DMS 273 treated with DMSO at 0.1 percent for 48 hours (cell line): Measurements from ENCODE around the gene CEP78.
"Not testable (repeated sequence)": the region's sequence is repeated elsewhere in the genome, so short reads cannot be mapped to it uniquely, and the experiment has no call there.

ENCODE experiments used
- DNase-seq: peaks from one replicate; lab custom pipeline; 2025; lab: John Stamatoyannopoulos, UW

The CEP78 gene

GRCh38 chr9:78235762-78236550 lies at the start of gene CEP78:
Gene CEP78 (plus strand): TSS chr9:78236075. CDS start chr9:78236351, 276 bp downstream.
- peak; percentile 63 for DNase-seq

DNA sequence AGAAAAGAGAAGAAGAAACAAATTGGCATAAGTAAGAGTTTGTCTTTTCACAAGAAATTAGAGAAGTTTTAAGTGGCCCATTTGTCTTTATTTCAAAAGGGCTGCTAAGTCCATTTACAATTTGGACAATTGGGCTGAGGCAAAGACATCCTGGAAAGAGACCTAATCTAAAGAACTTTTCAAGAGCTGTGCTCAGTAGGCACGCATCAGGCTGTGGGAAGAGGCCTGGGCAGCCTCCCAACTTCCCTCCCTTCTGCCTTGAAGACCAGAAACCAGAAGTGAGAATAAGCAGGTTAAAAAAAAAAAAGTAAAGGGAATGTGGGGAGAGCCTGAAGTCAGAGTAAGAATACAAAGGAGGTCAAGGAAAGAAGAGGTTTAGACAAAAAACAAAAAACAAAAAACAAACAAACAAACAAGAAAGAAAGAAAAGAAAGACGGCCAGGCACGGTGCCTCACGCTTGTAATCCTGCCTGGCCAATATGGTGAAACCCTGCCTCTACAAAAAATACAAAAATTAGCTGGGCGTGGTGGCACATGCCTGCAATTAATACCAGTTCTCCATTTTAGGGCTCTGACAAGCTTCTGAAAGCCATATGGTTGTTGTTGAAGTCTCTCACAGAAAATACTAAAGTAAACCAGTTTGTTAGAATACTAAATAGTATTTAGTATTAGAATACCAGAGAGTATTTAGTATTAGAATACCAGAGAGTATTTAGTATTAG lies 48.0 kb upstream of the CEP78 start:
- DNase-seq = peak; percentile 6

- DNase-seq = no peak
These were observed 47.3 kb upstream of the CEP78 start for GRCh38 chr9:78188594-78188993.

DNA sequence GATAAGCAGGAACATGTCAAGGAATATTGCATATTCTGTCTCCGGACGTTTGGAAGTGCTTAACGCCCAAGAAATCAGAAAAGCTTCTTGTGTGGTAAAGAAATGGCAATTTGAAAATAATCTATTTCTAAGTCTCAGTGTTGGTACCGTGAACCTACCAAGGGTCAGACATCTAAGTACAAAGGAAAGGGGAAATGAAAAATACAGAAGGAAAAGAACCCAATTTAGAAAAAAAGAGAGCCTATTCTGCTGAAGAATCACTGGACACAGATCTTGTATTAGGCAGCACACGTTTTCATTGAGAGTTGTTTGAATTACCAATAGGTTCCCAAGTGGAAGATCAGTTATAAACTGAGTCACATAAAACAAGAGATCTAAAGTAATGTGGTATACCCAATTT lies 46.9 kb upstream of the CEP78 start:
- DNase-seq = no peak

DNA sequence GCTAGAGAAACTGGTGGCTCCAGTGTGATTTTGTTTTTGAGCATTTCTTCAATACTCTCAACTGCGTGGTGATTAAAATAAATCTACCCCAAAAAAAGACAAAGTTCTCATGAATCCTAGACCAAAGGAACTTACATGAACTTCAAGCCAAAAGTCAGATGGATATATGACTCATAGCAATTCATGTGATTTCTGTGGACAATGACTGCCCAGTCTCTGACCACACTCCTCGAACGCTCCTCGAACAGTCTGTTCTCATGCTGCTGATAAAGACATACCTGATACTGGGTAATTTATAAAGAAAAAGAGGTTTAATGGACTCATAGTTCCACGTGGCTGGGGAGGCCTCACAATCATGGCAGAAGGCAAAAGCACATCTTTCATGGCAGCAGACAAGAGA lies 46.4 kb upstream of the CEP78 start:
- no peak for DNase-seq

GRCh38 chr9:78191931-78192330 lies 43.9 kb upstream of the CEP78 start:
- no peak for DNase-seq

- no peak for DNase-seq
These were observed 39.6 kb upstream of the CEP78 start for GRCh38 chr9:78196258-78196657.

DNA sequence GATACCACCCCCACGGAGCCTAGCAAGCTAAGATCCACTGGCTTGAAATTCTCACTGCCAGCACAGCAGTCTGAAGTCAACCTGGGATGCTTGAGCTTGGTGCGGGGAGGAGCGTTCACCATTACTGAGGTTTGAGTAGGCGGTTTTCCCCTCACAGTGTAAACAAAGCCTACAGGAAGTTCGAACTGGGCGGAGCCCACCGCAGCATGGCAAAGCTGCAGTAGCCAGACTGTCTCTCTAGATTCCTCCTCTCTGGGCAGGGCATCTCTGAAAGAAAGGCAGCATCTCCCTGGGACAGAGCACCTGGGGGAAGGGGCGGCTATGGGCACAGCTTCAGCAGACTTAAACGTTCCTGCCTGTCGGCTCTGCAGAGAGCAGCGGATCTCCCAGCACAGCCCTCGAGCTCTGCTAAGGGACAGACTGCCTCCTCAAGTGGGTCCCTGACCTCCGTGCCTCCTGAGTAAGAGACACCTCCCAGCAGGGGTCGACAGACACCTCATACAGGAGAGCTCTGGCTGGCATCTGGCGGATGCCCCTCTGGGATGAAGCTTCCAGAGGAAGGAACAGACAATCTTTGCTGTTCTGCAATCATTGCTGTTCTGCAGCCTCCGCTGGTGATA lies 34.6 kb upstream of the CEP78 start:
- not testable (repeated sequence) for DNase-seq

DNA sequence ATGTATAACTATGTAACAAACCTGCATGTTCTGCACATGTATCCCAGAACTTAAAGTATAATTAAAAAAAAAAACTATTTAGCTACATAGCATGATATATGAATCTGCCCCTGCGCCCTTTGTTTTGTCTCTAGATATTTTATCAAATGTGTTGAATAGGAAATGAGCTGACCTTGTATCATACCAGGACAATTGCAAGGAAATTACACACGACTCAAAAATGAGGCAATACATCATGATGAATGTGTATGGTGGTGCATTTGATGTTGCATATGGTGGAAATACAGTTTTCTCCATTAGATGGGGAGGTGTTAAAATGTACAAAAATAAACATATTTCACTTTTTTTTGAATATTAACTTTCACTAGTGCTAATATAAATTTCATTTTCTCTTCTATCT lies 28.6 kb upstream of the CEP78 start:
- no peak for DNase-seq

DNA sequence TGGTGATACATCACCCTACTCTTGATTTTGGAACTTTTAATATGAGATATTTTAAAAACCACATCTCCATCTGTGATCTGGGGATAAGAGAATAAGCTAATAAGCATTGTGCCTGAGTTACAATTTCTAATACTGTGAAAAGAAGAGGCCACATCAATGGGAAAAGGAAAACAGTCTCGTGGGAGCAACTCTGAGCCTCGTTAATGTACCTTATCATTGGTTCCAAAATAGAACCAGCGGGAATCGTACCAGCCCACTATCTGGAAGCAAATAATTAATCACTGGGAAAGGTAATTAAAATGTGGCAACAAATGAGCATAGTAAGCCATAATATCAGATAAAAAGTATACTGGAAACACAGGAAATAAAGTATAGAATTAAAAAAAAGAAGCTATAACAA lies 28.0 kb upstream of the CEP78 start:
- DNase-seq = no peak

DNA sequence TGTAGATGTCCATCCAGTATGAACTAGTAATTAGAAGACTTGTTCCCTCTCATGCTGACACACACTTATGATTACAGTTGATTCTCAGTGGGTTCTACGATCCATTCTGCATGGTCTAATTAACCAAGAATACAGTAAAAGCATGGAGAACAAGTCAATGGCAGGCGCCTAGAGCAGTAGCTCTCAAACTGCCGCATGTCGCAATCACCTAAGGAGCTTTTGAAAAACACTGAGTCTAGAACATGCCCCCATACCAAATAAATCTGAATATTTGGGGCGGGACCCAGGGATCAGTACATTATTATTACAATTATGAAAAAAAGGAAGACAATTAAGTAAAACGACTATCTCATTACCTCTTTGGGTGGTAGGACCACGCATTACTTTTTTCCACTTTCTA lies 26.7 kb upstream of the CEP78 start:
- DNase-seq = no peak

GRCh38 chr9:78210841-78211301 lies 25.0 kb upstream of the CEP78 start:
- DNase-seq = no peak

DNA sequence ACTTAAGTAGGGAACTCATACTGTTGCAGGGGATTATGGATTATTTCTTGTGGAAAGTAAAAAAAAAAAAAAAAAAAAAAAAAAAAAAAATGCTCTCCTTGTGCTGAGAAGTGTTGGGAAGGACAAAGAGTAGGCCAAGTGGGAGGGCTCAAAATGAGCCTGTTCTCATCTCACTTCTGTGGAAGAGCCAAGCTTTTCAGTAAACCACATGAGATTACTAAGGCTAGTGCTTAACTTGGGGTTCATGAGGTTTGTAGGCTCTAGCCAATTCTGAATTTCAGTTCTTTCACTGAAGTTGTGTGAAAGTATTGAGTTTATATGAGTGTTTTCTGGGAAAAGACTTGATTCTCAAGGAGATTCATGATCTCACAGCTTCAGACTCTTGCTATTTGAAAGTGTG lies 23.0 kb upstream of the CEP78 start:
- DNase-seq = no peak

DNA sequence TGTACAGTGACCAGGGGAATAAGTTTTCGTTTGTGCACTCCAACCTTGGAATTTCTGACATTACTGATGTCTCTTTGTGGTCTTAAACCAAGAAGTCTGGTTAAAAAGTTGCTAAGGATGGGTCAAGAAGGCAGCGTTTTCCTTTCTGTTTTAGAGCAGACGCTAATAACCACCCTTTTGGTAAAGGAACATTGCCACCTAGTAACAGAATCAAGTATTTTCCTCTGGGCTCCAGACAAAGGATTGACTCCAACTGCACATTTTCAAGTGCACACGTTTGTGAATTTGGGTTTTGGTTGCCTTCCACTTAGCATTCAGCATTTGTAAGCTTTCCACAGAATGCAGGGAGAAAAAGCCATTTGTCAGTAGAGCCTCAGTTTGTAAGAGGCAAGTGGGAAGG lies 22.2 kb upstream of the CEP78 start:
- DNase-seq = no peak

DNA sequence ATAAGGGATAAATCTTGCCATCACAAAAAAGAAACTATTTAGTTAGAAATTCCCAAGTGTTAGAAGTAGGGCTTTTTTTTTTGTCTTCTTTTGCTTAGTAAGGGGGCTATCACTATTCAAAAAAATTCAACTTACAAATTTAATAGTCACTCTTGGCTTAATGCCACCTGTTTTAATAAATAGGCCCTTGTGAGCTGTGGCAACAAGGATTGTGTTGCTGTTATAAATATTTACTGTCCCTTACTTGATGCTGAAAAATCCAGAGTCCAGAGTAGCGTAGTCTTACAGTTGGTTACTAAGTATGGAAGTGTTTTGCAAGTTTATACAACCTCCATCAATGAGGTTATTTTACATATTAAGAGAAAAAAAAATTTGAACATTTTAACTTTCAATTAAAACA lies 21.4 kb upstream of the CEP78 start:
- no peak for DNase-seq

GRCh38 chr9:78215706-78216105 lies 20.2 kb upstream of the CEP78 start:
- DNase-seq = no peak

DNA sequence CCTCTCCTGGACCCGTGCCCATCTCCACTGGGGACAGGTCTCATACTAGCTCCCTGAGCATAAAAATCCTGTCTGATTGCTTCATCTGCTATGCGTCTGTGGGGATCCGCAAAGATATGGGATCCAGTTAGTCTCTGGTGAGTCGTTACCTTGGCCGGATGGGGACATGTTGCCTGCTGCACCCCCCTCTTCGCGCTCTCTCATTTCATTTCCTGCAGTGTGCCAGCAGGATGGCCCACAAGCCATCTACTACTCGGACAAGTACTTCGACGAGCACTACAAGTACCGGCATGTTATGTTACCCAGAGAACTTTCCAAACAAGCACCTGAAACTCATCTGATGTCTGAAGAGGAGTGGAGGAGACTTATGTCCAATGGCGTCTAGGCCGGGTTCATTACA lies 17.0 kb upstream of the CEP78 start:
- no peak for DNase-seq

- no peak for DNase-seq
These were observed 14.4 kb upstream of the CEP78 start for GRCh38 chr9:78221425-78221824.

- DNase-seq = not testable (repeated sequence)
These were observed 14.0 kb upstream of the CEP78 start for GRCh38 chr9:78221841-78222240.

GRCh38 chr9:78230761-78231160 lies 5.1 kb upstream of the CEP78 start:
- no peak for DNase-seq

GRCh38 chr9:78232471-78232870 lies 3.4 kb upstream of the CEP78 start:
- not testable (repeated sequence) for DNase-seq

- no peak for DNase-seq
These were observed 1.1 kb upstream of the CEP78 start for GRCh38 chr9:78234810-78235209.

- DNase-seq = no peak
These were observed 566 bp upstream of the CEP78 start for GRCh38 chr9:78235256-78235761.
